Measurements from ENCODE around the gene PLEKHG7.

Gene PLEKHG7

GRCh38 chr12:92721130-92721529 lies 18.3 kb downstream of the PLEKHG7 start:
- DNase-seq (ENCODE audit: low read depth, low spot score) = peak; percentile 10
- in situ Hi-C loops (cut with HindIII; ENCODE audit: low sequenced_read_pairs) = no loop called here
- no peak overlapping the region for H3K4me3 ChIP-seq (ENCODE audit: low read depth, low read length)
- TF ChIP-seq CTCF (IDR thresholded peaks at IDR 0.05; ENCODE audit: low read depth, low read length) = no peak

- H3K4me3 ChIP-seq (ENCODE audit: low read depth, low read length) = no peak overlapping the region
- DNase-seq (ENCODE audit: low read depth, low spot score) = no peak
- in situ Hi-C loops (cut with HindIII; ENCODE audit: low sequenced_read_pairs) = no loop called here
- no peak for TF ChIP-seq CTCF (IDR thresholded peaks at IDR 0.05; ENCODE audit: low read depth, low read length)
Observed at GRCh38 chr12:92721656-92722055, 18.9 kb downstream of the PLEKHG7 start.

- in situ Hi-C loops (cut with HindIII; ENCODE audit: low sequenced_read_pairs) = no loop called here
- no peak overlapping the region for H3K4me3 ChIP-seq (ENCODE audit: low read depth, low read length)
- DNase-seq (ENCODE audit: low read depth, low spot score) = no peak
- no peak for TF ChIP-seq CTCF (IDR thresholded peaks at IDR 0.05; ENCODE audit: low read depth, low read length)
Observed at GRCh38 chr12:92722897-92723296, 20.1 kb downstream of the PLEKHG7 start.

- no peak overlapping the region for H3K4me3 ChIP-seq (ENCODE audit: low read depth, low read length)
- in situ Hi-C loops (cut with HindIII; ENCODE audit: low sequenced_read_pairs) = no loop called here
- no peak for TF ChIP-seq CTCF (IDR thresholded peaks at IDR 0.05; ENCODE audit: low read depth, low read length)
- no peak for DNase-seq (ENCODE audit: low read depth, low spot score)
Observed at GRCh38 chr12:92726850-92727249, 24.1 kb downstream of the PLEKHG7 start.

GRCh38 chr12:92729773-92730305 lies 27.1 kb downstream of the PLEKHG7 start:
- in situ Hi-C loops (cut with HindIII; ENCODE audit: low sequenced_read_pairs) = no loop called here
- TF ChIP-seq CTCF (IDR thresholded peaks at IDR 0.05; ENCODE audit: low read depth, low read length) = no peak
- DNase-seq (ENCODE audit: low read depth, low spot score) = no peak
- H3K4me3 ChIP-seq (ENCODE audit: low read depth, low read length) = no peak overlapping the region

- no peak overlapping the region for H3K4me3 ChIP-seq (ENCODE audit: low read depth, low read length)
- TF ChIP-seq CTCF (IDR thresholded peaks at IDR 0.05; ENCODE audit: low read depth, low read length) = no peak
- in situ Hi-C loops (cut with HindIII; ENCODE audit: low sequenced_read_pairs) = no loop called here
- no peak for DNase-seq (ENCODE audit: low read depth, low spot score)
Observed at GRCh38 chr12:92730758-92731157, 28.0 kb downstream of the PLEKHG7 start.

- H3K4me3 ChIP-seq (ENCODE audit: low read depth, low read length) = no peak overlapping the region
- no peak for DNase-seq (ENCODE audit: low read depth, low spot score)
- no peak for TF ChIP-seq CTCF (IDR thresholded peaks at IDR 0.05; ENCODE audit: low read depth, low read length)
- in situ Hi-C loops (cut with HindIII; ENCODE audit: low sequenced_read_pairs) = no loop called here
Observed at GRCh38 chr12:92732216-92732615, 29.4 kb downstream of the PLEKHG7 start.

All from astrocyte of the spinal cord (primary cell).